ENCODE results near the gene PBX3.

DNA sequence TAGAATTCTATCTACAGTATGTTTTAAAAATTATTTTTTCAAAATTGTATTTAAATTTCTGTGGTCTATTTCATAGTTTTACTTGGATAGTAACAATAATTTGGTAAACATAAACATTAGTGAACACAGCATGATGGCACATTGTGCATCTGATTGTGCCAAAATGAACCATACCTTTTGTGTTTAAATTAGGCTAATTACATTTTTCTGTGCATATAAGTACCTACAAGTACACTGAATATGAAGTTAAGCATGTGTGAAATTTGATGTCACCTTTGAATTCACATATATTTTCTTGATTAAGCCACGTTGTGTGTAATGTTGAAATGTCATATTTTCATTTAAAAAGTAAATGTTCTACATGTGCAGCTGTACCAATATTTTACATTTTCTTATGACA is 13.4 kb downstream of the PBX3 start:
- TF ChIP-seq, protein P1, sequence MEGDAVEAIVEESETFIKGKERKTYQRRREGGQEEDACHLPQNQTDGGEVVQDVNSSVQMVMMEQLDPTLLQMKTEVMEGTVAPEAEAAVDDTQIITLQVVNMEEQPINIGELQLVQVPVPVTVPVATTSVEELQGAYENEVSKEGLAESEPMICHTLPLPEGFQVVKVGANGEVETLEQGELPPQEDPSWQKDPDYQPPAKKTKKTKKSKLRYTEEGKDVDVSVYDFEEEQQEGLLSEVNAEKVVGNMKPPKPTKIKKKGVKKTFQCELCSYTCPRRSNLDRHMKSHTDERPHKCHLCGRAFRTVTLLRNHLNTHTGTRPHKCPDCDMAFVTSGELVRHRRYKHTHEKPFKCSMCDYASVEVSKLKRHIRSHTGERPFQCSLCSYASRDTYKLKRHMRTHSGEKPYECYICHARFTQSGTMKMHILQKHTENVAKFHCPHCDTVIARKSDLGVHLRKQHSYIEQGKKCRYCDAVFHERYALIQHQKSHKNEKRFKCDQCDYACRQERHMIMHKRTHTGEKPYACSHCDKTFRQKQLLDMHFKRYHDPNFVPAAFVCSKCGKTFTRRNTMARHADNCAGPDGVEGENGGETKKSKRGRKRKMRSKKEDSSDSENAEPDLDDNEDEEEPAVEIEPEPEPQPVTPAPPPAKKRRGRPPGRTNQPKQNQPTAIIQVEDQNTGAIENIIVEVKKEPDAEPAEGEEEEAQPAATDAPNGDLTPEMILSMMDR (conservative IDR thresholded peaks at IDR 0.05; ENCODE audit: low read length): no peak
- no peak for TF ChIP-seq EZH2phosphoT487 (IDR thresholded peaks at IDR 0.05; ENCODE audit: borderline replicate concordance)
